Left colon (tissue), 2 donors: ENCODE results near the gene HSPA1A. TPM values are rescaled to one million over a fixed set of nuclear protein-coding genes. Genes with fewer than 3 reads are reported as not detected.
A peak's percentile ranks its signal among the peaks of the same experiment; 100 is the strongest.
"Not testable (repeated sequence)": the region's sequence is repeated elsewhere in the genome, so short reads cannot be mapped to it uniquely, and the experiment has no call there.

Experiments used
- ATAC-seq: fragments of 200-7000 bp; cut with Tn5 transposase; one replicate; pipeline ENCODE4 v1.9.1; 2020; ENCODE audit warnings: mild to moderate bottlenecking, moderate library complexity
- DNase-seq, 2 donors: peaks; one replicate each; pipeline ENCODE4 v3.0.0-alpha.2; 2020
- intact Hi-C, 2 donors: fragments of 100-400 bp; cut with DNase I in 1 of 2; cut with micrococcal nuclease in 1 of 2; formaldehyde crosslinking; loops; one replicate each; pipeline versions ENCODE4 v1.11.2 to v1.14.0; 2022; cut with DNase I, micrococcal nuclease
- total RNA-seq, 2 donors: library from RNA; stranded (reverse); fragmentation: NEBNext Ultra II Directional; extraction: Animal tissue kit (Norgen Biotek cat#: 25700); gene quantifications; one replicate each; pipeline ENCODE4 v1.2.1, GENCODE V29; 2021
- donor health status: DM: no; HTN: no; CAD: no.
- donor health status: DM: yes; HTN: yes; CAD: no.

Gene HSPA1A
- total RNA-seq, 2 donors from 2014 or later: 124 to 136 TPM

DNA sequence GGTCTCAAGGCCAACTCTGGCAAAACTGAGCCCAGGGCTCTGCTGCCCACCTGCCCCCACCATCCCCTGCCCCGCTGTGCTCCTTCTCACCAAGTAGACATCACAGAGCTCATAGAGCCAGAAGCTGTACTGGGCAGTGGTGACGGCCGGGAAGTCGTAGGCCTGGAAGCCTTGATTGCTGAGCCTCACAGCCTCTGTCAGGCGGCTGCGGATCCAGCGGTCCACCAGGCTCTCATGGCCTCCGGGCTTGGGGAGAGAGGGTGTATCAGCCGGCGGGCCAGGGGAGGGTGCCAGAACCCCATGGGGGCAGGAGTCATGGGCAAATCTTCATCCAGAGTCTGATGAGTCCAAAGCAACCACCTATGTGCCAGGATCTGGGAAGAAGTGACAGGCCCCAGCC is 35.4 kb upstream of the HSPA1A start:
- ATAC-seq: no peak
- no peak for DNase-seq
- intact Hi-C loops: no loop called here

DNA sequence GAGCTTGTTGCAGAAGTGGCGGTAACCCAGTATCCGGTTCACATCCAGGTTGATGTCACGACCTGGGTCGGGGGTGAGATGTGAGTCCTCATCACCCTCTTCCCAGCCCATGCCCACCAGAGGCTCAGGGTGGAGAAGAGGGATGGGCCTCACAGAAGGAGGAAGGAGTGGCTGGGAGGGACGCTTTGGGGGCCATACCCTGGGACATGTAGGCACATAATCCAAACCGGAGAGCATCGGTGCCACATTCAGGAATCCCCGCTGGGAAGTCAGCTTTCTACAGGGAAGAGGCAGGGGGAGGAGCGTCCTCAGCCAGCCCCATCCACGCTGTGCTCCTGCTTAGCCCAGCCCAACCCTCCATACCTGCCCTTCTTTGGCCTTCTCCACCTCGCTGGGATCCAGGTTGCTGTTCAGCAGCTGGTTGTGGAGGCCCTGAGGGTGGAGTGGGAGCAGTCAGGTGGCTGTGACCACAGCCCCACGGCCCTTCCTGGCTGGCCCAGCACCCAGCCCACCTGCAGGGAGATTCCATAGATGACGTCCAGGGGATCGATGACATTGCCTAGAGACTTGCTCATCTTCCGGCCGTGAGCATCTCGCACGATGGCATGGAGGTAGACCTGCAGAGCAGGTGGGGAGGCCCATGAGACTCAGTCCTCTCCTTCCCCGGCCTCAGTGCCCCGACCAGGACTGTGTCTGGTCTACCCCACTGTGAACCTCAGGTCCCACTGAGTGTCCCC is 34.7 kb upstream of the HSPA1A start:
- no peak for DNase-seq
- no peak for ATAC-seq
- intact Hi-C loops: no loop called here

DNA sequence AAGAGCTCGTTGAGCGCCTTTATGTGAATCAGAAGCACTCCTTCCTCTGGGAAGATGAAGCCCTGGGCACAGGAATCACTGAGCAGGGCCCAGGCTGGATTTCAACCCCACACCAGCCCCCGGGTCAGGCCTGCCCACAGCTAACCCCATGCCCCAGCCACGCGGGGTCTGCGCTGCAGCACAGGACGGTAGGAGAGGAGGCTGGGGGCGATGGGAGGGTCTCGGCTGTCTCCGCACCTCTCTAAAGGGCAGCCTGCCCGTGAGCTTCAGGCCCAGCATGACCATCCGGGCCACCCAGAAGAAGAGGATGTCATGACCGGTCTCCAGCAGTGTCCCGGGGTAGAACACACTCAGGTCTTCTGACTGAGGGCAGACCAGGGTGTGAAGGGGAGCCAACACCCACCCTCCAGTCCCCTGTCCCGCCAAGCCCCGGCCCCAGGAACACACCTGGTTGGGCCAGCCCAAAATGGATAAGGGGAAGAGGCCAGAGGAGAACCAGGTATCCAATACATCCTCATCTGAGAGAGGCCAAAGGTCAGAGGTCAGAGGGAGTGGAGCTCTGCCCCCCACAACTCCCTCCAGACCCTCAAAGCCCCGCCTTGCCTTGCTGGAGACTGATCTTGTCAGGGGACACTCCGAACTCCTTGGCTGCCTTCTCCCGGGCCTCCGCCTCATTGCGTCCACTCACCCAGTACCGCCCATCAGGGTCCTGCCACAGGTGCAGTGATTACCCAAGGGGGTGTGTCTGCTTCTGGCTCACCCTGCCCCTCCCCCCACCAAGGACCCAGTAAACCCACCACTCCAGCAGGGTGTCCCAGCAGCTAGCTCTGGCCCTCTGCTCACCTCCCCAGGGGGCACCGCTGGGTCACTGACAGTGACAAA is 33.9 kb upstream of the HSPA1A start:
- intact Hi-C loops: no loop called here
- DNase-seq (no peak), ATAC-seq (no peak)

DNA sequence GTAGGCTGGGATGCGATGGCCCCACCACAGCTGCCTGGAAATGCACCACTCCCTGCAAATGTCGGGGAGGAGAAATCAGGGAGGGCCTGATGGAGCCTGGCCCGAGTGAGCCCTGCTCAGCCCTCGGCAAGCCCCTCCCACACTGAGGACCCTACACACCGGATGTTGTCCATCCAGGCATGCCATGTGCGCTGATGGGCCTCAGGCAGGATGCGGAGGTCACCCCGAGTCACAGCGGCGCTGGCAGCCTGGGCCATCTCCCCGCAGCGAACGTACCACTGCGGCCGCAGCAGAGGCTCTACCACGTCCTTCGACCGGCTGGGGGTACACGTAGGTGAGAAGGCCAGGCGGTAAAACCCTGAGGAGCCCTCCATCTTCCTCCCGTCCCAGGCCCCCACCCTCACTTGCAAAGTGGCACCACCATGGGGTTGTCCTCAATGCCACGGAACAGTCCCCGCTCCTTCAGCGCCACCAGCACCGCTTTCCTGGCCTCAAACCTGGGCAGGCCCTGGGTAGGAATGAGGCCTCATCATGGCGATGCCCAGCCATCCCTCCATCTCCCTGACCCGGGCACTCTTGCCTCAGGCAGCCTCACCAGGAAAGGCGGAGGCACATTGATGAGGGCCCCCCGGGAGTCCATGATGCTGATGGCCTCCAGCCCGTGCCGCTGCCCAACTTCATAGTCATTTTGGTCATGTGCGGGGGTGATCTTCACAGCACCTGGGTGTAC is 33.1 kb upstream of the HSPA1A start:
- DNase-seq: no peak
- ATAC-seq: no peak
- intact Hi-C loops: no loop called here

DNA sequence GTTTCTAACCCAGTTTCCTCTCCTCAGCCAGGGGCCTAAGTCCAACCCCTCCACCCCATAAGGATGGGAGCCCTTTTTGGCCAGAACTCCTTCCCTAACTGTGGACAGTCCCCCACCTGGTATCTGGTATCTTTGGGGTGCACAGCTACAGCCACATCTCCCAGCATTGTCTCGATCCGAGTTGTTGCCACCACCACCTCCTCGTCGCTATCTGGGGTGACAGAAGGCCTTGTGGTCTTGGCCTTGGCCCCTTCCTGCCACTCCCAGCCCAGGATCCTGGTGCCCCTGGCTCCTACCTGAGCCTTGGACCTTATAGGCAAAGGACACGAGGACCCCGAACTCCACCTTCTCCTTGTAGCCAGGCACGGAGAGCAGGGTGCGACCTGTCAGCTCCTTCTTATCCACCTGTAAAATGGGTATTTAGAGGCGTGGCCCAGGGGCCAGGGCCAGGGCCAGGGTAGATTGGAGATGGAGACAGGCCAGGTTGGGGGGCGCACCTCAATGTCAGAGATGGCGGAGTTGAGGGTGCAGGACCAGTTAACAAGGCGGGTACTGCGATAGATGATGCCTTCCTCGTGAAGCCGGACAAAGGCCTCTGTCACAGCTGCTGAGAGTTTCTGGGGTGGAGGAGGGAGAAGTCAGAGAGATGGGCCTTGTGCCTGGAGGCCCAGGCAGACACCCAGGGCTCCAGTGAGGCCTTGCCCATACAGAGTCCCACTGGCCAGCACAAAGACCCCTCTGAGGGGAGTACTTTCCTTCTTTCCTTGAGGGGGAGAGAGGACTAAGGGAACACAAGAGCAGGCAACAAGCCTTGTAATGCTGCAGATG is 31.0 kb upstream of the HSPA1A start:
- DNase-seq: no peak
- no peak for ATAC-seq
- intact Hi-C loops: no loop called here

DNA sequence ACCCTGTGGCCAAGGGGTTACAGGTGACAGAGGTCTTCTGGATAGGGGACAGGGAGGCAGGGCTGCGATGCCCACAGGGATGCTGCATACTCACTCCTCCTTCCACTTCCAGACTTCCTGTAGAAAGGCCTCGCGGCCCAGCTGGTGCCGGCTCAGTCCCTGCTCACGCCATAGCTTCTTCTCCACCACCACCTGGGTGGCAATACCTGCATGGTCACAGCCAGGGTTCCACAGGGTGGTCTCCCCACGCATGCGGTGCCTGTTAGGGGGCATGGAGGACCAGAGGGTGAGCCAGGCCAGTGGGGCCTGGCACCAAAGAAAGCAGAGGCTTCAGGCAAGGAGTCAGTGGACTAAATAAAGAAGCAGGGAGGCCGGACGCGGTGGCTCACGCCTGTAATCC is 29.9 kb upstream of the HSPA1A start:
- intact Hi-C loops: no loop called here
- DNase-seq (no peak), ATAC-seq (no peak)

DNA sequence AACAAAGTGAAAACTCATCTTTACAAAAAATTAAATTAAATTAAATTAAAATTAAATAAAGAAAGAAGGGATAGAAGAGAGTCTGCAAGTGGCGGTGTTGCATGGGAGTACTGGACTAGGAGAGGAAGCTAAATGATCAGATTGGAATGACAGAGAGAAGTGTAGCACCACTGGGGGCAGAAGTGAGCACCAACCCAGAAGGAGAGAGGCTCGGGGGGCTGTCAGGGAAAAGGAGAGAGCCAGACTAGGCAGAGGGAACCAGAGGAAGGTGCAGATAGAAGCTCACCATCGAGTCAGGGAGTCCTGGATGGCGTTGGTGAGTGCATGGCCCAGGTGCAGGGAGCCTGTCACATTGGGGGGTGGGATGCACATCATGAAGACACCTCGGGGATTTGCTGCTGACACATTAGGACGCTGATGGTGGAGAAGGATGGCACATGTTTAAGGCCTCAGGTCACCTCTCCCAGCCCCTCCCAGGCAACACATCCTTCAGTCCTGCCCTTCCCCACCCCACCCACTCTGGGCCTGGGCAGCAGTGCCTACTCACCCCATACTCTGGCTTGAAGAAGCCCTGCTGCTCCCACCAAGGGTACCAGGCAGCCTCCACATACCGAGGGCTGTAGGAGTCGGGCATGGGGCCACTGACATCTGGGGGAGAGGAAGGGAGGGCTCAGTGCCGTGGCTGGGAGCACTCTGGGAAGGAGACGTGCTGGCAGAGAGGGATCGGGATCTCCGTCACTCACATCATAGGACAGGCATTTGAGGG is 23.8 kb upstream of the HSPA1A start:
- DNase-seq (peak in 1 of 2 donors; percentile 62), ATAC-seq (no peak)
- intact Hi-C loops: no loop called here

DNA sequence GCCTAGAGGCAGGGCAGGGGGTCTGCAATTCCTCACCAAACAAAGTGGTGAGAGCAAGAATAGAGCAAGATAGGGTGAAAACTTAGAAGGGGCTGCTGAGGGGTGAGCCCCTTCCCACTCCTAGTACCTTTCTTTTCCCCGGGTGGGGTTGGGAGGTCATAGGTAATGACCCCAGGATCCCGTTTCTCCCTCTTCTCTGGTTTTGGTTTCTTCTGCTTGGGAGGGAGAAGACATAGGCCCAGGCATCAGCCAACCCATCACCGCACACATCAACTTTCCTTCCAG is 23.3 kb upstream of the HSPA1A start:
- intact Hi-C loops: no loop called here
- ATAC-seq (no peak), DNase-seq (no peak)

DNA sequence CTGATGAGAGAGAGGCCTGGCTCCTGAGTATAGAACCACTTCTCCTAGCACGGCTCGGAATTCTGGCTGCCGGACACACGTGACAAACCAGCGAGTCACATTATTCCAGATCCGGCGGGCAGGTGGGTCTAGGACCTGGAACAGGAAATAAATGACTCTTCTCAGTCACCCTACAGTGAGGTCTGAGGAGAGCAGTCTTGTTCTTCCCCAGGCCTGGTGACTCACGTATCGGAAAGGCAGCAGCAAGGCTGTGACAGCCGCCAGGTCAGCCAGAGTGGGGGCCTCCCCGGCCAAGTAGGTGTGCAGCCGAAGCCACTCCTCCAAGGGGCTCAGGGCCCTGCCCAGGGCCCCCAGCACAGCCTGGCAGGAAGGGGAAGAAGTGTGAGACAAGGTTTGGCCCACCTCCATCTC is 22.6 kb upstream of the HSPA1A start:
- ATAC-seq (no peak), DNase-seq (no peak)
- intact Hi-C loops: no loop called here

DNA sequence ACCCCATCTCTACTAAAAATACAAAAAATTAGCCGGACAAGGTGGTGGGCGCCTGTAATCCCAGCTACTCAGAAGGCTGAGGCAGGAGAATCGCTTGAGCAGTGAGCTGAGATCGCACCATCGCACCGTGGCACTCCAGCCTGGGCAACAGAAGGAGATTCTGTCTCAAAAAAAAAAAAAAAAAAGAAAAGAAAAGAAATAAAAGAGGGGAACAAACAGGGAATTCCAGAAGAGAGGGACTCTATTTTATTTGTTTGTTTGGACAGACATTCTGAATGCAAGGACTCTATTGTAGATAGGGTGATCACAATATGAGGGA is 21.5 kb upstream of the HSPA1A start:
- DNase-seq, ATAC-seq, intact Hi-C loops: not testable (repeated sequence)

DNA sequence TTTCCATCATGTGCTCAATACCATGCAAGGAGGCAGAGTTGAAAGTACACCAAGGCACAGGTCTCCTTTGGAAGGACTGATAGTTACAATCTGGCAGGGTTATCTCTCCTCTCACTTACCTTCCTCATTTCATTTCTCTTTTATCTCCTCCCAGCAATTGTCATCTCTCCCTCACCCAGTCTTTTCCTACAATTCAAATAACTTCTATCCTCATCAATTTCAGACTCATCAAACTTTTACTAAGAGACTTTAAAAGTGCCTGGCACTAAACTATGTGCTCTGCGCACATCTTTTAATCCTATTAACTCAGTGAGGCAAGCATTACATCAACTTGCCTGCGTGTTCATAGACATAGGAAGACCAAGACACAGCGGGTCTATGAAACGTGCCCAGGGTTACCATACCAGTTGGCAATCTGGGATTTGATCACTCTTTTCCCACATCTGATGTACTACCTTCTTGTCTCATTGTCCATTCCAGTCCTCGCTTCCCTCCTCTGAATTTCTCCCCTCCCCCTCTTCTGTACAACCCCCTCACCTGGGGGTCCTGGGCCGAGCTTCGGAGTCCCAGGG is 21.0 kb upstream of the HSPA1A start:
- ATAC-seq (no peak), DNase-seq (no peak)
- intact Hi-C loops: no loop called here

DNA sequence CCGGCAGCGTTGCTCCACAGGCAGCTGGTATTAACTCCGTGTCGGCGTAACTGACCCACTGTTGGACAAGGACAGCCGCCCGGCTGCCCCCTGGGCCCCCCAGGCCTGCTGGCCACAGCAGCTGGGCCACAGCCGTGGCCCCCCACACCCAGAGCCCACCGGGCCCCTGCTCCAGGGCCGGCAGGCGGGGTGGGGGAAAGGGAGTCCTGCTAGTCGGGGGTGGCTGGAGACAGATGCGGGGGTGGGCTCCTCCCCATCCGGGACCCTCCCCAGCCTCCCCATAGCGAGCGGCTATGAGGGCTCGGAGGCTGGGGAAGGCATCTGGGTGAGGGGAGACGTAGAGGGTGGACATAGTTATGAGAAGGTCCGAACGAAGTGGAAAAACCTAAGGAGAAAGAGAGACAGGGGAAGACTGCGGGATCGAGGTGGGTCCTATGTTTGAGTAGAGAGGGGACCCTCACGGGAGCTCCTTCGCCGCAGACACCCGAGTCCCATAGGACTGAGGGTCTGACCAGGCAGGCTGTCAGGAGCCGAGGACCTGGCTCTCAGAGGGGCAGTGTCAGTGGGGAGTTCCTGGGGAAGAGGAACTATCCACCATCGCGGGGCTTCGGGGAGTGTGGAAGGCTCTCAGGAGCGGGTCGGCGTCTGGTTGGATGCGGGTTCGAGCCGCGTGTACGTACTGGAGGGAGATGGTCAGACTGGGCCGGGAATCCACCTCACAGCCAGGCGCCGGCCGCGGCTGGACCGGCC is 20.3 kb upstream of the HSPA1A start:
- intact Hi-C loops: no loop called here
- no peak for DNase-seq
- peak; percentile 26 for ATAC-seq

DNA sequence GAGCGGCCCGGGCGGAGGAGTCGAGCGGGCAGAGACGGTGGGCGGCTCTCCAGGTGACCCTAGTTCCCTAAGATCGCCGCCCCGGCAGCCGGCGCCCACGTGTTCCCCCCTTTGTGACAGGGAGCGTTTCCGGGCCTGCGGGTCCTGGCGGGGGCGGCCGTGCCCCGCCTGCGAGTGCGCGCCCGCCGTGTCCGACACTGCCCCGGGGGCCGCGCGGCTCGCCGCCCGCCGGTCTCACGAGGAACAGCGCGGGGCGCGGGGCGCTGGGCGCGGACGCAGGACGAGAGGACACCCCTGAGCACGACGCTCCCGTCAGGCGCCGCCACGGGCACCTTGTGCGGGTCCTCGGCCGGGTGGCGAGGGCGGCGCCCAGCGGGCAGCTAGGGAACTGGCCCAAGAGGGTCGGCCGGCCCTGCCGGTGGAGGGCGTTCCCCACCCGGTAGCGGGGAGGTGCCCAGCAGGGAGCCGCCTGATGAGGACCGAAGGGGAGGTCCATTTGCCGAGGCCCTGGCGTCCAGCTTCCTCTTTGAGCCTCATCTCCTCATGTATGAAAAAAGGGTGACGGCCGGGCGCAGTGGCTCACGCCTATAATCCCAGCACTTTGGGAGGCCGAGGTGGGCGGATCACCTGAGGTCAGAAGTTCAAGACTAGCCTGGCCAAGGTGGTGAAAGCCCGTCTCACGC is 19.6 kb upstream of the HSPA1A start, which contains the start of gene VARS1:
TSS of gene VARS1 (minus strand) at position 137 of the 683 bp plus-strand sequence. CDS start 535 bp downstream, outside the sequence.
- ATAC-seq: peak; percentile 95
- intact Hi-C loops: no loop called here

DNA sequence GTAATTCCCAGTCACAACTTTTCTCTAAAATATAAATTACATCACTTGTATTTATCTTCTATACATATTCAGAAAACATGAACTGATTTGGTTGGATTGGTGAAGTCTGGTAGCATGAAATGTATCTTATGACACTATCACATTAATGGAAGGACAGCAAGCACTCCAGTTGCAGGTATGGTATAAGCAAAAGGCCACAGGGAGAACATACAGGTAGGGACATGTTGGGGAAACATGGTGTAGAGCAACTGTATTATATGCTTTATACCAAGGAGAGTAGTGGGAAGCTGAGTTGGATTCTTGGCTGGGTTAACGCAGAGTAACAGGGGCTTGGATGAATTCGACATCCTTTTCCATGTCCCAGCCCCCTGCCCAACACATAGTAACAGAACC is 18.4 kb upstream of the HSPA1A start:
- intact Hi-C loops: no loop called here
- ATAC-seq (no peak), DNase-seq (no peak)

More for the DNA sequence above, 19.6 kb upstream of the HSPA1A start, which contains the start of gene VARS1:
- peak; percentile 94 to 96 for DNase-seq

DNA sequence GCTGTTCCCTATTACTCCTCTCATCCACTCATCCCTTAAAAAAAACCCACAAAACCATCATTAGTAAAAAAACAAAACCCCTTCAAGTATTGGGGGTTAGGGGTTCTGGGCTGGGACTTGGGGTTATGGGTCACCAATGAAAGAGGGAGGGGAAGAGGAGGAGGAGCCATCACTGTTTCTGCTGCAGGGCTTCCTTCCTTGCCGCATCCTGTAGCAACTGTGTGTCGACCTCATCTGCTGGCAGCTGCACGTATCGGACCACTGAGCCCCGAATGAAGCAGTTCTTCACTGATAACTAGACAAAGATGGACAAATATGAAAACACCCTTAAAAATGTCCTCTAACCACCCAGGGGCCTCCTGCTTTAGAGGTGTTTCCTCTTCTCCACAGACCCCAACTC is 17.8 kb upstream of the HSPA1A start:
- intact Hi-C loops: no loop called here

DNA sequence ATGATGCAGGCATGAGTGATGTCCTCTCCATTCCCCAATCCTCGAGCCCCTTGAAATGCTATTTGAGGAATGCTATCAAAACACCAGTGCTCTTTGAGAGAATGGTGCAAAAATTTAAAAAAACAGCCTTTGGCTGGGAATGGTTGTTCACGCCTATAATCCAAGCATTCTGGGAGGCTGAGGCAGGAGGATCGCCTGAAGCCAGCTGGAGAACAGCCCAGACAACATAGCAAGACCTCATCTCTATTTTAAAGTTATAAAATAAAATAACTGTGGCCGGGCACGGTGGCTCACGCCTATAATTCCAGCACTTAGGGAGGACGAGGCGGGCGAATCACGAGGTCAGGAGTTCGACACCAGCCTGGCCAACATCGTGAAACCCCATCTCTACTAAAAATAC is 15.6 kb upstream of the HSPA1A start:
- intact Hi-C loops: no loop called here

More for the DNA sequence above, 17.8 kb upstream of the HSPA1A start:
- ATAC-seq (no peak), DNase-seq (no peak)

More for the DNA sequence above, 15.6 kb upstream of the HSPA1A start:
- ATAC-seq: no peak
- DNase-seq: no peak
